Measurements from ENCODE around the gene PARM1.
"Not testable (repeated sequence)": the region's sequence is repeated elsewhere in the genome, so short reads cannot be mapped to it uniquely, and the experiment has no call there.

The PARM1 gene

DNA sequence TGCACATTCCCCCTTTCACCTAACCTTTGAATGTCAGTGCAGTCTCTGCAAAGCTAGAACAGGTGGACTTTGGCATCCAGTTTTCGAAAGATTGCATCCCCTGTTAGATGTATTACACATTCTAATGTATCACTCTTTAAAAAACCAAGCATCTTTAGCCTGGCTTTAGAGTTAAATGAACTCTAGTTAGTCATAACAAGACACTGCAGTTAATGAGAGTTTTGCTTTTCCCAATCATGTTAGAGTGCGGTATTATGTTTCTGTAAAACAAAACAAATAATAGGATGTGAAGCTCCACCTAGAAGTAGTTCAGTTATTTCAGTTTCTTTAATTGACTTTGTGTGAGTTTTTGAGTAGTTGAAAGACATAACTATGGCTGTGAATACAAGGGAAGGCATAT, 42.2 kb downstream of the PARM1 start:
- DNase-seq (ENCODE audit: low read depth), result no peak
- no peak overlapping the region for H3K4me3 ChIP-seq (replicated peaks; ENCODE audit: low read depth, low read length)
- TF ChIP-seq, protein P1, sequence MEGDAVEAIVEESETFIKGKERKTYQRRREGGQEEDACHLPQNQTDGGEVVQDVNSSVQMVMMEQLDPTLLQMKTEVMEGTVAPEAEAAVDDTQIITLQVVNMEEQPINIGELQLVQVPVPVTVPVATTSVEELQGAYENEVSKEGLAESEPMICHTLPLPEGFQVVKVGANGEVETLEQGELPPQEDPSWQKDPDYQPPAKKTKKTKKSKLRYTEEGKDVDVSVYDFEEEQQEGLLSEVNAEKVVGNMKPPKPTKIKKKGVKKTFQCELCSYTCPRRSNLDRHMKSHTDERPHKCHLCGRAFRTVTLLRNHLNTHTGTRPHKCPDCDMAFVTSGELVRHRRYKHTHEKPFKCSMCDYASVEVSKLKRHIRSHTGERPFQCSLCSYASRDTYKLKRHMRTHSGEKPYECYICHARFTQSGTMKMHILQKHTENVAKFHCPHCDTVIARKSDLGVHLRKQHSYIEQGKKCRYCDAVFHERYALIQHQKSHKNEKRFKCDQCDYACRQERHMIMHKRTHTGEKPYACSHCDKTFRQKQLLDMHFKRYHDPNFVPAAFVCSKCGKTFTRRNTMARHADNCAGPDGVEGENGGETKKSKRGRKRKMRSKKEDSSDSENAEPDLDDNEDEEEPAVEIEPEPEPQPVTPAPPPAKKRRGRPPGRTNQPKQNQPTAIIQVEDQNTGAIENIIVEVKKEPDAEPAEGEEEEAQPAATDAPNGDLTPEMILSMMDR (IDR thresholded peaks at IDR 0.05; ENCODE audit: low read length, missing control alignments), result no peak

DNA sequence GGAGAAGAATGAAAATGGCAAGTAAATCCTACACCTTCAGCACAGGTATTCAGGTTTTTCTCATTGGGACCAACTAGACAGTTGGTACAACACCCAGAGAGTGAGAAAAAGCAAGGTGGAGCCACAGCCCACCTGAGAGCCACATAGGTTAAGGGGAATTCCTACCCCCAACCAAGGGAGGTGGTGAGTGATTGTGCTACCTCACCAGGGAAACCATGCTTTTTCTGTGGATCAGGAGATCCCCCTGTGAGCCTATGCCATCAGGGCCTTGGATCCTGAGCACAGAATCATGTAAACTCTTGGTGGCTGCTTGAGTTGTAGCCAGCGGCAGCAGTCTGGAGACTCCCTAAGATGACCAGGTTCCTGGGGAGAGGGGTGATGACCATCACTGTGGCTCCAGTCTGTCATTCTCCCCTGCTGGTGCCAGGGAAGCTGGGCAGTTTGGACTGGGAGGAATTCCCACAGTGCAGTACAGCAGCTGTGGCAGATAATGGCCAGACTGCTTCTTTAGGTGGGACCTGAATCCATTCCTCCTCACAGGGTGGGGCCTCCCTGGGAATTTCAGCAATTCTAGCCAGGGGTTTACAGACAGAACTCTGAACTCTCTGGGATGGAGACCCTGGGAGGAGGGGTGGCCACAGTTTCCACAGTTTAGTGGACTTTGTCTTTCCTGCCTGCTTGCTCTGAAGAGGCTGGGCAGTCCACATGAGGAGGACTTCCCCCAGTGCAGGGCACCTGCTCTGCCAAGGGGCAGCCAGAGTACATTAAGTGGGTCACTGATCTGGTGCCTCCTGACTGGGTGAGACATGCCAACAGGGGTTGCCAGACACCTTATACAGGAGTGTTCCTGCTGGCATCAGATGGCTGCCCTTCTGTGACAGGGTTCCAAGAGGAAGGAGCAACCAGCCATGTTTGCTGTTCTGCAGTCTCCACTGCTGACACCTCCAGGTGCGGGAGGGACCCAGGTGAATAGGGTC, 43.2 kb downstream of the PARM1 start:
- no peak overlapping the region for H3K4me3 ChIP-seq (replicated peaks; ENCODE audit: low read depth, low read length)
- no peak for DNase-seq (ENCODE audit: low read depth)
- TF ChIP-seq, protein P1 (IDR thresholded peaks at IDR 0.05; ENCODE audit: low read length, missing control alignments), result no peak

DNA sequence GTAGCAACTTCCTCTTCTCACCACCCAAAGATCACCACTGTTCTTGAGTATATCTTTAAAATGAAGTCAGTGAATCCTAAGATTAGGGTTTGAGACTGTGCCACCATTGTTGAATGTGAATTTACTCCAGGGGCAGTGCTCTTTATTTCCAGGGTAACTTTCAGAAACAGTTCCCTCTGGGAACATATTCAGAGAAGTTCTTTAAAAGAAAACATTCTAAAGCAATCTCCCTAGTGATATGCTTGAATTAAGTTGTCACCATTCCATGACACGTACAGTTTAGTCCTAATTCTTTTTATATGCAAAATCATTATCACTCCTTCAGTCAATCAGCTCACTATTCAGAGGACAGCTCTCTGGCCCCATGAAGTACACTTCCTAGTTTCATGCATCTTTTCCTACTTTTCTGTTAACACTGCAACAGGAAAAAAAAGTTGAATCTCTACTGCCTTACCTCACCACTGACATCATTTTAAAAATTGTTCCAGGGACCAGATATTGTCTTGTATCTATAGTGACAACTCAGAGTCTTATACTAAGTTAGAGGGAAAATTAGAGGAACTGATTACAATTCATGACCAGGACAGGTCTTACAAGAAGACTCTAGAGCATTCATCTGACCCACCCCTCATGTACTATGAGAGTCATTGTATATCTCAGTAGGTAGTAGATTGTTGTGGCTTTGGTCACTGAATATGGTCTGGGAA, 49.8 kb downstream of the PARM1 start:
- TF ChIP-seq, protein P1 (IDR thresholded peaks at IDR 0.05; ENCODE audit: low read length, missing control alignments), result no peak
- H3K4me3 ChIP-seq (replicated peaks; ENCODE audit: low read depth, low read length), result no peak overlapping the region
- no peak for DNase-seq (ENCODE audit: low read depth)

DNA sequence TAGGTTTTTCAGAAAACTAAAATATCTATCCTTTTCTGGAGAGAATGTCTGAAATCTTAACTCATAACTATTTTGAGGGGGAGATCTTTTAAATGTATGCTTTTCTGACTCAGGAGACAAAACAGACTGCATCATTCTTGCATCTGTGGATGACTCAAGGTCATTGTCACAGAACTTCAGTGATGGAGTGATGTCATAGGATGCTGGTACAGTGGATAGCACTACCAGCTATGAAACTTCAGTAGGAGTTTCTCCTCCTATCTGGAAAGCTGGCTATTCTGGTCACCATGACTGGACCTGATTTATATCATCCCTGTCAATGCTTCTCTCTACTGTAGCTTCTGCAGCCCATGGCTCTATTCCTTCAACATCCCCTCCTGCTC, 50.3 kb downstream of the PARM1 start:
- no peak for DNase-seq (ENCODE audit: low read depth)
- TF ChIP-seq, protein P1 (IDR thresholded peaks at IDR 0.05; ENCODE audit: low read length, missing control alignments), result no peak
- H3K4me3 ChIP-seq (replicated peaks; ENCODE audit: low read depth, low read length), result no peak overlapping the region

DNA sequence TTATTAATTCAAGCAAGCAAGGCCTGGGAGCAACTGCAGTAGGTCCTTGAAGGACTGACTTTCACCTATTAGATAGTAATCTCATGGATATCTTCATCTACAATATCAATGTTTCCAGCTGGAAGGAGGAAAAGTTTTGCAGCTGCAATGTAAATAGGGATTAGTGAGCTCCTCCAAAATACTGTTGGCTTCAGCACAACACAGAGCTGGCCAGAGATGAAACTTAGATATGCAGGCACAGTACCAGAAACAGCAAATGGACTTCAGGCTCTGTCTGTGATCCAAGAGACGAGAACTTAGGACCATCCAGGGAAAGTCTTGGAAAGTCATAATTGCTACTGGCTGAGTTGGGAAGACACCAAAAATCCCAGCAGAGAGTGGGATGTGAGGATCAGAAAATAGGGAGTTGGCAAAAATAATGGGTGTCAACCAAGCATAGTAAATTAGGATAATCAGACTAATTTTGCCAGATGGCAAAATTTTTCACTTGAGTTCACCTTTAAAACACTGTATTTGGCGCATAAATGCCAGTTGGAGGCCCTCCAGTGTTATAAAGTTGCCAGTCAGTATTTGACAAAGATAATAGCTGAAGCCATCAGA, 57.5 kb downstream of the PARM1 start:
- DNase-seq (ENCODE audit: low read depth), result no peak
- no peak overlapping the region for H3K4me3 ChIP-seq (replicated peaks; ENCODE audit: low read depth, low read length)
- TF ChIP-seq, protein P1 (IDR thresholded peaks at IDR 0.05; ENCODE audit: low read length, missing control alignments), result no peak

DNA sequence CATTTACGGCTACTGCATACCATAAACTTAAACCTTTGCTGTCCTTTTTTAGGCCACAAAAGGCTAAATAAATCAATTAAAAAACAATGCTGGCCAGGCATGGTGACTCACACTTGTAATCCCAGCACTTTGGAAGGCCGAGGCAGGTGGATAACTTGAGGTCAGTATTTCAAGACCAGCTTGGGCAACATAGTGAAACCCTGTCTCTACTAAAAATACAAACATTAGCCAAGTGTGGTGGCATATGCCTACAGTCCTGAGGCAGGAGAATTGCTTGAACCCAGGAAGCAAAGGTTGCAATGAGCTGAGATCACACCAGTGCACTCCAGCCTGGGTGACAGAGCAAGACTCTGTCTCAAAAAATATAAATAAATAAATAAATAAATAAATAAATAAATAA, 61.5 kb downstream of the PARM1 start:
- not testable (repeated sequence) for H3K4me3 ChIP-seq (replicated peaks; ENCODE audit: low read depth, low read length); DNase-seq (ENCODE audit: low read depth)

DNA sequence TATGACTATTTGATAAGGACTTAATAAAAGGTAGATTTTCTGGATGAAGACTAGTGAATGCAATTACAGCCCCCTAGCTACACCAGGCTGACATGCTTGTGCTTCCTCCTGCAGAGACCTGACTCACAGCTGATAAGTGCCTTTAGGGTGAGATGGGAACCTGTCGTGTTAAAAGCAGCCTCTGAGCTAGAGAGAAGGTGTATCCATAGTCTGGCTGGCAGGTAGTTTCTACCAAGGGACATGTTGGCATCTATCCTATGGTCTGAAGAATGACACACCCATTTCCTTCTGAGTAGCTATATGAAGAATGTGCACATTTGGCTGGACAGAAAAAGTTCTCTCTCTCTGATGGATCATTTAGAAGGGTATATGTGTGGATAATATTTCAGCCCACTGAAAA, 64.1 kb downstream of the PARM1 start:
- no peak for DNase-seq (ENCODE audit: low read depth)

More for the DNA sequence above, 64.1 kb downstream of the PARM1 start:
- TF ChIP-seq, protein P1 (IDR thresholded peaks at IDR 0.05; ENCODE audit: low read length, missing control alignments), result no peak
- H3K4me3 ChIP-seq (replicated peaks; ENCODE audit: low read depth, low read length), result no peak overlapping the region

Data from fibroblast of pulmonary artery (primary cell).